HepG2 (cell line): ENCODE data around the gene LRRC4C. TPM values are rescaled to one million over a fixed set of nuclear protein-coding genes. Genes with fewer than 3 reads are reported as not detected.

Experiments
- ATAC-seq: fragments of 200-7000 bp; cut with Tn5 transposase; 3 replicates; pipeline ENCODE4 v1.9.1; 2020; ENCODE audit warnings: mild to moderate bottlenecking, moderate library complexity
- BruUV-seq: library from RNA; stranded (reverse); fragments of 400-500 nt; replicated peaks from 2 replicates; lab custom pipeline; 2021; lab: Mats Ljungman, UMichigan
- CTCF ChIA-PET: fragments of 300-600 bp; formaldehyde crosslinking; extraction: SDS; loops from one replicate; lab custom pipeline; 2021; ENCODE audit warnings: low total read pairs, inconsistent platforms, low intra/inter-chr PET ratio; lab: Yijun Ruan, JAX
- POLR2A ChIA-PET: fragments of 350-600 bp; sonication (Branson Sonifier 250); formaldehyde crosslinking; loops from one replicate; lab custom pipeline; 2020; ENCODE audit warnings: antibody characterized with exemption, inconsistent platforms; lab: Yijun Ruan, JAX
- DNase-seq: peaks from one replicate; pipeline ENCODE4 v3.0.0-alpha.2; 2015; ENCODE audit warnings: low spot score
- FAIRE-seq: peaks from 3 replicates; lab custom pipeline; 2011; peaks lifted over from hg19 to GRCh38; lab: Jason Lieb, UNC
- H2AFZ ChIP-seq: one replicate; pipeline ENCODE4 v1.6.1; 2011; ENCODE audit warnings: low read length, inconsistent platforms
- H3K27ac ChIP-seq: fragments of 300-600 bp; 3 replicates; pipeline ENCODE4 v1.8.0; 2011; ENCODE audit warnings: mixed run types, mild to moderate bottlenecking, mixed read lengths, low read length, inconsistent platforms; ENCODE audit not compliant: insufficient read depth; ENCODE audit errors: extremely low read length
- H3K27me3 ChIP-seq, 2 experiments: fragments of 200-600 bp in 1 of 2; 2 replicates in 1 of 2; 3 replicates in 1 of 2; pipeline versions ENCODE4 v1.6.0 to v1.8.0; 2011; ENCODE audit warnings: low read length in 2 of 2, mild to moderate bottlenecking in 2 of 2, moderate library complexity in 2 of 2, inconsistent platforms in 1 of 2; ENCODE audit not compliant: insufficient read depth in 2 of 2, control insufficient read depth in 1 of 2
- H3K36me3 ChIP-seq, 2 experiments: fragments of 200-600 bp in 1 of 2; replicated peaks in 1 of 2; 2 replicates in 1 of 2; 3 replicates in 1 of 2; pipeline versions ENCODE4 v1.5.1 to v1.8.0; 2011; ENCODE audit warnings: low read length in 2 of 2, inconsistent platforms in 1 of 2; ENCODE audit not compliant: insufficient read depth in 2 of 2, control insufficient read depth in 1 of 2
- H3K4me1 ChIP-seq: 2 replicates; pipeline ENCODE4 v1.5.1; 2012; ENCODE audit warnings: low read length, inconsistent platforms; ENCODE audit not compliant: insufficient read depth
- H3K4me2 ChIP-seq: 2 replicates; pipeline ENCODE4 v1.6.0; 2011; ENCODE audit warnings: low read depth, low read length, inconsistent platforms
- H3K4me3 ChIP-seq, 3 experiments: fragments of 200-600 bp in 1 of 3; sonication (generic), shearing (Covaris generic) in 1 of 3; replicated peaks in 1 of 3; 2 replicates each; pipeline ENCODE4 v1.5.1; 2011 to 2016; ENCODE audit warnings: low read length in 3 of 3, inconsistent platforms in 2 of 3, low read depth in 2 of 3, mild to moderate bottlenecking in 2 of 3, control low read depth in 1 of 3, mixed read lengths in 1 of 3; ENCODE audit not compliant: insufficient read depth in 1 of 3
- H3K79me2 ChIP-seq: one replicate; pipeline ENCODE4 v1.6.1; 2011; ENCODE audit warnings: low read length, inconsistent platforms; ENCODE audit not compliant: insufficient read depth
- H3K9ac ChIP-seq: 2 replicates; pipeline ENCODE4 v1.6.0; 2011; ENCODE audit warnings: mild to moderate bottlenecking, low read depth, low read length, inconsistent platforms; ENCODE audit not compliant: insufficient read depth
- H3K9me3 ChIP-seq: 2 replicates; pipeline ENCODE4 v1.5.1; 2012; ENCODE audit warnings: mild to moderate bottlenecking, low read length
- H4K20me1 ChIP-seq: 2 replicates; pipeline ENCODE4 v1.6.0; 2011; ENCODE audit warnings: inconsistent platforms, mild to moderate bottlenecking, low read length, moderate library complexity; ENCODE audit not compliant: insufficient read depth
- CENPX ChIP-seq: sonication (generic); formaldehyde crosslinking; IDR thresholded peaks from 2 replicates; pipeline ENCODE4 v1.9.0; 2021; ENCODE audit warnings: mild to moderate bottlenecking, missing genetic modification reagents, moderate library complexity
- GFI1 ChIP-seq: sonication (generic); formaldehyde crosslinking; IDR thresholded peaks from 2 replicates; pipeline ENCODE4 v1.5.0; 2020; ENCODE audit warnings: missing genetic modification reagents, mild to moderate bottlenecking, borderline replicate concordance
- HNF1A ChIP-seq, 2 experiments: sonication (generic) in 1 of 2; formaldehyde crosslinking in 1 of 2; IDR thresholded peaks; 2 replicates each; pipeline versions ENCODE4 v1.4.0 to v1.6.1; 2016 to 2020; ENCODE audit warnings: borderline replicate concordance in 1 of 2, low read depth in 1 of 2, mild to moderate bottlenecking in 1 of 2, missing genetic modification reagents in 1 of 2
- HNRNPUL1 ChIP-seq: fragments of 200-400 bp; formaldehyde crosslinking; IDR thresholded peaks from 2 replicates; pipeline ENCODE4 v1.6.1; 2017; ENCODE audit warnings: low read depth, mild to moderate bottlenecking, low read length, moderate library complexity
- MAZ ChIP-seq, 2 experiments: sonication (generic) in 1 of 2; formaldehyde crosslinking in 1 of 2; IDR thresholded peaks; 2 replicates each; pipeline versions ENCODE4 v1.5.0 to v1.6.1; 2012 to 2020; ENCODE audit warnings: low read depth in 2 of 2, mild to moderate bottlenecking in 2 of 2, borderline replicate concordance in 1 of 2, improper control_type of control experiment in 1 of 2, low read length in 1 of 2, missing genetic modification reagents in 1 of 2, moderate library complexity in 1 of 2
- MBNL3 ChIP-seq: fragments of 250-450 bp; sonication (Bioruptor Pico); conservative IDR thresholded peaks from 2 replicates; pipeline ENCODE4 v1.8.0; 2022; ENCODE audit warnings: mild to moderate bottlenecking, inconsistent platforms
- MED8 ChIP-seq: sonication (generic); formaldehyde crosslinking; IDR thresholded peaks from 2 replicates; pipeline ENCODE4 v1.8.1; 2023; ENCODE audit warnings: mild to moderate bottlenecking, missing genetic modification reagents; ENCODE audit not compliant: insufficient replicate concordance
- RBM39 ChIP-seq: fragments of 200-400 bp; formaldehyde crosslinking; IDR thresholded peaks from one replicate; pipeline ENCODE4 v1.6.1; 2018; ENCODE audit warnings: antibody characterized with exemption, mild to moderate bottlenecking, low read depth, low read length; ENCODE audit not compliant: poor library complexity, severe bottlenecking
- SIX1 ChIP-seq: sonication (generic); formaldehyde crosslinking; IDR thresholded peaks from 2 replicates; pipeline ENCODE4 v1.4.0; 2020; ENCODE audit warnings: missing genetic modification reagents, borderline replicate concordance
- SNAPC5 ChIP-seq: sonication (generic); formaldehyde crosslinking; IDR thresholded peaks from 2 replicates; pipeline ENCODE4 v1.8.1; 2023; ENCODE audit warnings: mild to moderate bottlenecking, missing genetic modification reagents, borderline replicate concordance
- YEATS2 ChIP-seq: sonication (generic); formaldehyde crosslinking; IDR thresholded peaks from 2 replicates; pipeline ENCODE4 v1.4.0; 2020; ENCODE audit warnings: missing genetic modification reagents, borderline replicate concordance
- ZBTB4 ChIP-seq: sonication (generic); formaldehyde crosslinking; IDR thresholded peaks from 2 replicates; pipeline ENCODE4 v1.4.0; 2020; ENCODE audit warnings: missing genetic modification reagents, mild to moderate bottlenecking, borderline replicate concordance
- ZNF282 ChIP-seq: fragments of 450-650 bp; IDR thresholded peaks from 2 replicates; pipeline ENCODE4 v1.6.1; 2018; ENCODE audit not compliant: partially characterized antibody
- ZNF33A ChIP-seq: sonication (generic); formaldehyde crosslinking; IDR thresholded peaks from 2 replicates; pipeline ENCODE4 v1.5.1; 2020; ENCODE audit warnings: missing genetic modification reagents, mild to moderate bottlenecking, moderate library complexity, borderline replicate concordance
- ZNF441 ChIP-seq: sonication (generic); formaldehyde crosslinking; IDR thresholded peaks from 2 replicates; pipeline ENCODE4 v1.7.0; 2021; ENCODE audit warnings: missing genetic modification reagents, borderline replicate concordance
- ZNF451 ChIP-seq: sonication (generic); formaldehyde crosslinking; IDR thresholded peaks from 2 replicates; pipeline ENCODE4 v1.5.0; 2020; ENCODE audit warnings: mild to moderate bottlenecking, missing genetic modification reagents
- ZNF558 ChIP-seq: sonication (generic); formaldehyde crosslinking; IDR thresholded peaks from 2 replicates; pipeline ENCODE4 v1.9.0; 2022; ENCODE audit warnings: mild to moderate bottlenecking, missing genetic modification reagents, borderline replicate concordance
- WGBS: methylation state at CpG from one replicate; pipeline ENCODE4 v1.1.6; 2017; ENCODE audit warnings: low lambda C conversion rate; 5-methylcytosine and 5-hydroxymethylcytosine counted together
- in situ Hi-C: cut with HindIII; loops from 2 replicates; pipeline ENCODE4 v1.10.0; 2017; ENCODE audit warnings: low pct_unique_long_range_greater_than_20kb; ENCODE audit not compliant: extremely low pct_ligation_motif_present
- intact Hi-C: fragments of 100-400 bp; cut with micrococcal nuclease; formaldehyde crosslinking; loops from one replicate; pipeline ENCODE4 v1.10.0; 2022; ENCODE audit not compliant: unreplicated experiment
- polyA plus RNA-seq, 8 experiments: library from polyadenylated mRNA; depleted of rRNA in 3 of 8; stranded (reverse) in 7 of 8; unstranded in 1 of 8; fragments of >200 nt; fragmentation: Illumina TruSeq in 4 of 8; extraction: Trizol in 4 of 8; gene quantifications; 2 replicates each; pipeline versions ENCODE4 v1.2.1 to v1.2.3, GENCODE V29; 2011 to 2016; ENCODE audit warnings: low read depth in 4 of 8, missing spikeins in 1 of 8, mixed read lengths in 1 of 8; ENCODE audit not compliant: insufficient read depth in 1 of 8
- total RNA-seq, 5 experiments: library from RNA; depleted of rRNA; stranded (reverse); fragments of >200 nt; fragmentation: Illumina TruSeq; extraction: Trizol; gene quantifications; 2 replicates each; pipeline ENCODE4 v1.2.3, GENCODE V29; 2016; ENCODE audit warnings: low read depth in 1 of 5

Gene LRRC4C
- total and polyA plus RNA-seq, 2 of the 13 experiments (the other 11 are each of a cell fraction or from before 2014, with no cell fraction given) = not detected

GRCh38 chr11:41146326-41146725, 313.1 kb downstream of the LRRC4C start:
- no peak for DNase-seq
- no peak for ATAC-seq
- peaks cover 57% of the 10 kb centered on the region for H3K9me3 ChIP-seq
- H2AFZ ChIP-seq = no peak overlapping the region
- POLR2A ChIA-PET = no interaction called here
- no peak overlapping the region for H3K4me2 ChIP-seq
- no peaks in the 10 kb centered on the region for H3K27me3 ChIP-seq
- intact Hi-C loops = no loop called here
- H3K4me1 ChIP-seq = no peaks in the 10 kb centered on the region
- H3K36me3 ChIP-seq = no peaks in the 10 kb centered on the region
- no peaks in the 10 kb centered on the region for H4K20me1 ChIP-seq
- no peaks in the 10 kb centered on the region for H3K79me2 ChIP-seq
- H3K9ac ChIP-seq = no peak overlapping the region
- no peak for FAIRE-seq
- WGBS = 18% methylated on average over 2 of the region's 2 CpGs
- BruUV-seq = no TSS peak
- no peak overlapping the region for H3K4me3 ChIP-seq
- in situ Hi-C loops = no loop called here
- TF ChIP-seq ZNF451 (CRISPR knock-in tag) (no peak), RBM39 (no peak), YEATS2 (CRISPR knock-in tag) (no peak), SNAPC5 (CRISPR knock-in tag) (no peak), MBNL3 (CRISPR knock-in tag) (no peak), SIX1 (no peak), ZNF33A (CRISPR knock-in tag) (no peak), HNRNPUL1 (no peak), HNF1A (IDR thresholded peaks at IDR 0.05; ENCODE audit: low read depth) (no peak), HNF1A (CRISPR knock-in tag; IDR thresholded peaks at IDR 0.05; ENCODE audit: borderline replicate concordance) (no peak), ZBTB4 (CRISPR knock-in tag) (no peak), ZNF282 (no peak), GFI1 (CRISPR knock-in tag) (no peak), ZNF441 (CRISPR knock-in tag) (no peak), MAZ (IDR thresholded peaks at IDR 0.05; ENCODE audit: borderline replicate concordance, low read depth, low read length) (no peak), MAZ (CRISPR knock-in tag; IDR thresholded peaks at IDR 0.05; ENCODE audit: low read depth) (no peak), MED8 (CRISPR knock-in tag) (no peak), CENPX (CRISPR knock-in tag) (no peak), ZNF558 (CRISPR knock-in tag) (no peak)
- TF ChIP-seq, all 625 proteins: peak for 0
- H3K27ac ChIP-seq = no peak overlapping the region
- CTCF ChIA-PET = no interaction called here
